Measurements from ENCODE around the gene GPR78.

GPR78 gene

DNA sequence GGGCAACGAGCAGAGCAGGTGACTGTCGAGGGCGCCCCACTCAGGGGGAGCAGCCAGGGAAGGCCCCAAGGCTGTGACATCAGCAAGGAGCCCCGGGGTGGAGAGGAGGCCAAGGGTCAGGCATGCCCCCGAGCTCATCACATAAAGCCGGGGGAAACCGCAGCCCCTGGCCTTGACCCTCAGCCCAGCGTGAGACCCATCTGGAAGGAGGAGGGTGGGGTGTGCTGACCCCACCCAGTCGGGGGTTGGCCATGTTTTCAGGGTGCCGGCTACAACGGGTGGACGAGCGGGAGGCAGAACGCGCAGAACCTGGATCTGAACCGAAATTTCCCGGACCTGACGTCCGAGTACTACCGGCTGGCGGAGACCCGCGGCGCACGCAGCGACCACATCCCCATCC lies 26.3 kb downstream of the GPR78 start:
- TF ChIP-seq FOXP2 (optimal IDR thresholded peaks at IDR 0.05; ENCODE audit: borderline replicate concordance, extremely low read depth, extremely low read length, insufficient read depth) (no peak), POLR2AphosphoS5 (IDR thresholded peaks at IDR 0.05; ENCODE audit: low read depth, low read length) (no peak), TAF1 (IDR thresholded peaks at IDR 0.05; ENCODE audit: borderline replicate concordance, insufficient read depth, low read length) (no peak), SIN3A (IDR thresholded peaks at IDR 0.05; ENCODE audit: borderline replicate concordance, insufficient read depth, low read length) (no peak)
- TF ChIP-seq, protein P1, sequence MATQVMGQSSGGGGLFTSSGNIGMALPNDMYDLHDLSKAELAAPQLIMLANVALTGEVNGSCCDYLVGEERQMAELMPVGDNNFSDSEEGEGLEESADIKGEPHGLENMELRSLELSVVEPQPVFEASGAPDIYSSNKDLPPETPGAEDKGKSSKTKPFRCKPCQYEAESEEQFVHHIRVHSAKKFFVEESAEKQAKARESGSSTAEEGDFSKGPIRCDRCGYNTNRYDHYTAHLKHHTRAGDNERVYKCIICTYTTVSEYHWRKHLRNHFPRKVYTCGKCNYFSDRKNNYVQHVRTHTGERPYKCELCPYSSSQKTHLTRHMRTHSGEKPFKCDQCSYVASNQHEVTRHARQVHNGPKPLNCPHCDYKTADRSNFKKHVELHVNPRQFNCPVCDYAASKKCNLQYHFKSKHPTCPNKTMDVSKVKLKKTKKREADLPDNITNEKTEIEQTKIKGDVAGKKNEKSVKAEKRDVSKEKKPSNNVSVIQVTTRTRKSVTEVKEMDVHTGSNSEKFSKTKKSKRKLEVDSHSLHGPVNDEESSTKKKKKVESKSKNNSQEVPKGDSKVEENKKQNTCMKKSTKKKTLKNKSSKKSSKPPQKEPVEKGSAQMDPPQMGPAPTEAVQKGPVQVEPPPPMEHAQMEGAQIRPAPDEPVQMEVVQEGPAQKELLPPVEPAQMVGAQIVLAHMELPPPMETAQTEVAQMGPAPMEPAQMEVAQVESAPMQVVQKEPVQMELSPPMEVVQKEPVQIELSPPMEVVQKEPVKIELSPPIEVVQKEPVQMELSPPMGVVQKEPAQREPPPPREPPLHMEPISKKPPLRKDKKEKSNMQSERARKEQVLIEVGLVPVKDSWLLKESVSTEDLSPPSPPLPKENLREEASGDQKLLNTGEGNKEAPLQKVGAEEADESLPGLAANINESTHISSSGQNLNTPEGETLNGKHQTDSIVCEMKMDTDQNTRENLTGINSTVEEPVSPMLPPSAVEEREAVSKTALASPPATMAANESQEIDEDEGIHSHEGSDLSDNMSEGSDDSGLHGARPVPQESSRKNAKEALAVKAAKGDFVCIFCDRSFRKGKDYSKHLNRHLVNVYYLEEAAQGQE (IDR thresholded peaks at IDR 0.05; ENCODE audit: insufficient read depth in 1 of 2, low read depth in 2 of 2, low read length in 2 of 2) = no peak

DNA sequence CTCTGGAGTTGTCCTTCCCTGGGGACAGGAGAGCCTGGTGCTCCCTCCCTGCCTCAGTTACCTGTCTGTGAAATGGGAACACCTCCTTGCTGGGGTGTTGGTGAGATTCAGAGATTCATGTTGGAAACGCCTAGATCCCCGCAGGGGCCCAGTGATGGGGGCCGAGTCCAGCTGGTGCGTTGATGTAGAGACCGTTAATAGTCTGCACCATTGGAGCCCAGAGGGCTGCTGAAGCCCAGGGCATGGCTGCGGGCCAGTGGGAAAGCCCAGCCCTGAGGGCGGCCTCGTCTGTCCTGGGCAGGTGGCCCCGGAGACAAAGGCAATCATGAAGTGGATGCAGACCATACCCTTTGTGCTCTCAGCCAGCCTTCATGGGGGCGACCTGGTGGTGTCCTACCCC lies 26.8 kb downstream of the GPR78 start:
- TF ChIP-seq SIN3A (IDR thresholded peaks at IDR 0.05; ENCODE audit: borderline replicate concordance, insufficient read depth, low read length) = no peak
- no peak for TF ChIP-seq FOXP2 (optimal IDR thresholded peaks at IDR 0.05; ENCODE audit: borderline replicate concordance, extremely low read depth, extremely low read length, insufficient read depth)
- no peak for TF ChIP-seq POLR2AphosphoS5 (IDR thresholded peaks at IDR 0.05; ENCODE audit: low read depth, low read length)
- TF ChIP-seq, protein P1 (IDR thresholded peaks at IDR 0.05; ENCODE audit: insufficient read depth in 1 of 2, low read depth in 2 of 2, low read length in 2 of 2) = no peak
- no peak for TF ChIP-seq TAF1 (IDR thresholded peaks at IDR 0.05; ENCODE audit: borderline replicate concordance, insufficient read depth, low read length)

DNA sequence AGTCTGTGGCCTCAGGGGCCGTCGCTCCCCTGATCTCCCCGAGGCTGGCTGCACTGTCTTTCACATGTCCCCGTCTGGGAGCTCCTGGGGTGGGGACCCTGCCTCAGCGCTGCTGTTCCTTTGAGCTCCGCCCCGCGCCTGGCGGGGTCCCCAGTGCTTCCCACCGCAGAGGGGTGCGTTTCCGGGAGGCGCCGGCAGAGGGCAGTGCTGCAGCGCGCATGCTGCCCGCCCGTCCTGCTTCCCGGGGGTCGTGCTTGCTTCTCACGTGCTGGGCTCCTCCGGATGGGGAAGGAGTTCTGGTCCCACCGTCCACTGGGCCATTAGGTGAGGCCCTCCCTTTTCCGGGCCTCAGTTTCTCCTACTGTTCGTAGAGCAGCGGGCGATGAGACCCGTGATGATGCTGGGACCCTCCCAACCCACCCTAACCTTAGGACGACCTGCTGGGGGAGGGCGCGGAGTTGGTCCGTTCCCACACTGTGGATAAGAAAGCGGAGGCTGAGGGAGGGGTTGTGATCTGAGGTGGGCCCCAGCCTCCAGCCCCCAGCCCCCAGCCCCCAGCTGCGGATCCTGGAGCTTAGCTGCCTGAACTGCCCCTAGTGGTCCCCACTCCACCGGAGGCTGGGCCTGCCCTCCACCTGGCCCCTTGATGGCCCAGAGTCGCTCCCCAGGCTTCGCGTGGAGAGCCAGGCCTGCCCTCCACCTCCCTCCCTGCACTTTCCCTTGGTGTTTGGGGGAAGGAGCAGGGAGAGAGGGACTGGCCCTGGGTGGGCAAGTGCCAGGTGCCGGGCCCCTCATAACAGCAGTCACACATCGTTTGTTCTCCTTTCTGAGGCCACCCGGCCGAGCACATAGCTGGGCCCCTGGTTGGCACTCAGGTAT lies 27.6 kb downstream of the GPR78 start:
- no peak for TF ChIP-seq SIN3A (IDR thresholded peaks at IDR 0.05; ENCODE audit: borderline replicate concordance, insufficient read depth, low read length)
- TF ChIP-seq, protein P1 (IDR thresholded peaks at IDR 0.05; ENCODE audit: insufficient read depth in 1 of 2, low read depth in 2 of 2, low read length in 2 of 2) = no peak
- no peak for TF ChIP-seq TAF1 (IDR thresholded peaks at IDR 0.05; ENCODE audit: borderline replicate concordance, insufficient read depth, low read length)
- TF ChIP-seq FOXP2 (optimal IDR thresholded peaks at IDR 0.05; ENCODE audit: borderline replicate concordance, extremely low read depth, extremely low read length, insufficient read depth) = no peak
- TF ChIP-seq POLR2AphosphoS5 (IDR thresholded peaks at IDR 0.05; ENCODE audit: low read depth, low read length) = no peak

DNA sequence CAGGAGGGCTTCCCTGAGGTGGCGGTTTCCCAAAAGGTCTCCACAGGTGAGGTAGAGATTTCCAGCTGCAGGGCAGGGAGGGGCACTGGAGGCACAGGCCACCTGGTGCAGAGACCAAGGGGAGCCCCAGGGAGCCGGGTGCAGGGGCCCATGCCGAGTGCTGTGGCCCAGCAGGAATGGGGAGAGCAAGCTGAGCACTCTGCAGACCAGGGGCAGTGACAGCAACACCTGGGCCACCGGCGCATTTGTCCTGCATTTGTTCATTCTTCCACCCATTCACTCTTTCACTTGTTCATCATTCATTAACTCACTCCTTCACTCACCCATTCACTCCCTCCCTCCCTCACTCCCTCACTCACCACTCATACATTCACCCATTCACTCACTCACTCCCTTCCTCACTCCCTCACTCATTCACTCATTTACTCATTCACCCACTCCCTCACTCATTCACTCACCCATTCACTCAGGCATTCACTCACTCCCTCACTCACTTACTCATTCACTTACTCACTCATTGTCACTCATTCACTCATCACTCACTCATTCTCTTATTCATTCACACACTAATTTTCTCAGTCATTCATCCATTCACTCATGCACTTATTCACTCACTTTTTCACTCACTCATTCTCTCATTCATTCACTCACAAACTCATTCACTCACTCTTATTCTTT lies 28.7 kb downstream of the GPR78 start:
- TF ChIP-seq FOXP2 (optimal IDR thresholded peaks at IDR 0.05; ENCODE audit: borderline replicate concordance, extremely low read depth, extremely low read length, insufficient read depth) (no peak), TAF1 (IDR thresholded peaks at IDR 0.05; ENCODE audit: borderline replicate concordance, insufficient read depth, low read length) (peak; percentile 22; the same call in 1 of the 2 replicates), SIN3A (IDR thresholded peaks at IDR 0.05; ENCODE audit: borderline replicate concordance, insufficient read depth, low read length) (no peak), POLR2AphosphoS5 (IDR thresholded peaks at IDR 0.05; ENCODE audit: low read depth, low read length) (peak; percentile 61)
- TF ChIP-seq, protein P1 (IDR thresholded peaks at IDR 0.05; ENCODE audit: insufficient read depth in 1 of 2, low read depth in 2 of 2, low read length in 2 of 2) = no peak

Data from PFSK-1 (cell line).